Cardiac fibroblast (primary cell): ENCODE data around the gene FBXO34.

ENCODE experiments used
- DNase-seq, 2 donors: peaks; one replicate each; pipeline versions ENCODE4 v3.0.0 to v3.0.0-alpha.2; 2010; ENCODE audit warnings: low read depth in 2 of 2
- H3K4me3 ChIP-seq, 2 donors: replicated peaks in 1 of 2; 1 replicate in 1 of 2; 2 replicates in 1 of 2; pipeline ENCODE4 v1.5.1; 2011; ENCODE audit warnings: low read depth in 2 of 2, low read length in 2 of 2, mild to moderate bottlenecking in 2 of 2, moderate library complexity in 1 of 2
- TF ChIP-seq, protein P1 (sequence below): IDR thresholded peaks from one replicate; pipeline ENCODE4 v1.5.1; 2011; ENCODE audit warnings: low read depth, mild to moderate bottlenecking, low read length, inconsistent platforms

The FBXO34 gene

DNA sequence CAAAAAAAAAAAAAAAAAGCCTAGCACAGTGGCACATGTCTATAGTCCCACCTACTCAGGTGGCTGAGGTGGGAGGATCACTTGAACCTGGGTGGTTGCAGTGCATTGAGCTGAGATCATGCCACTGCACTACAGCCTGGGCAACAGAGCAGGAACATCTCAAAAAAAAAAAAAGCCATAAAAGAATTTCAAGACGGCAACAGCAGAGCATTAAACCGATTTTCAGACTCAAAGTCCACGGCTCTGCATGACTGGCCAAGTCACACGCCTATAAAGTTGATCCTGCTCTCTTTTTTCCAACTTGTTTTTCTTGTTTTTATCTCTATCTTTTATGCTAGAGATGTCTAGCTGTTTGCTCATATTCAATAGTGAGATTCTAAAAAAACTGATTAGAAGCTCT is 45.3 kb downstream of the FBXO34 start:
- no peak for DNase-seq
- TF ChIP-seq, protein P1, sequence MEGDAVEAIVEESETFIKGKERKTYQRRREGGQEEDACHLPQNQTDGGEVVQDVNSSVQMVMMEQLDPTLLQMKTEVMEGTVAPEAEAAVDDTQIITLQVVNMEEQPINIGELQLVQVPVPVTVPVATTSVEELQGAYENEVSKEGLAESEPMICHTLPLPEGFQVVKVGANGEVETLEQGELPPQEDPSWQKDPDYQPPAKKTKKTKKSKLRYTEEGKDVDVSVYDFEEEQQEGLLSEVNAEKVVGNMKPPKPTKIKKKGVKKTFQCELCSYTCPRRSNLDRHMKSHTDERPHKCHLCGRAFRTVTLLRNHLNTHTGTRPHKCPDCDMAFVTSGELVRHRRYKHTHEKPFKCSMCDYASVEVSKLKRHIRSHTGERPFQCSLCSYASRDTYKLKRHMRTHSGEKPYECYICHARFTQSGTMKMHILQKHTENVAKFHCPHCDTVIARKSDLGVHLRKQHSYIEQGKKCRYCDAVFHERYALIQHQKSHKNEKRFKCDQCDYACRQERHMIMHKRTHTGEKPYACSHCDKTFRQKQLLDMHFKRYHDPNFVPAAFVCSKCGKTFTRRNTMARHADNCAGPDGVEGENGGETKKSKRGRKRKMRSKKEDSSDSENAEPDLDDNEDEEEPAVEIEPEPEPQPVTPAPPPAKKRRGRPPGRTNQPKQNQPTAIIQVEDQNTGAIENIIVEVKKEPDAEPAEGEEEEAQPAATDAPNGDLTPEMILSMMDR = no peak
- H3K4me3 ChIP-seq = no peak overlapping the region

DNA sequence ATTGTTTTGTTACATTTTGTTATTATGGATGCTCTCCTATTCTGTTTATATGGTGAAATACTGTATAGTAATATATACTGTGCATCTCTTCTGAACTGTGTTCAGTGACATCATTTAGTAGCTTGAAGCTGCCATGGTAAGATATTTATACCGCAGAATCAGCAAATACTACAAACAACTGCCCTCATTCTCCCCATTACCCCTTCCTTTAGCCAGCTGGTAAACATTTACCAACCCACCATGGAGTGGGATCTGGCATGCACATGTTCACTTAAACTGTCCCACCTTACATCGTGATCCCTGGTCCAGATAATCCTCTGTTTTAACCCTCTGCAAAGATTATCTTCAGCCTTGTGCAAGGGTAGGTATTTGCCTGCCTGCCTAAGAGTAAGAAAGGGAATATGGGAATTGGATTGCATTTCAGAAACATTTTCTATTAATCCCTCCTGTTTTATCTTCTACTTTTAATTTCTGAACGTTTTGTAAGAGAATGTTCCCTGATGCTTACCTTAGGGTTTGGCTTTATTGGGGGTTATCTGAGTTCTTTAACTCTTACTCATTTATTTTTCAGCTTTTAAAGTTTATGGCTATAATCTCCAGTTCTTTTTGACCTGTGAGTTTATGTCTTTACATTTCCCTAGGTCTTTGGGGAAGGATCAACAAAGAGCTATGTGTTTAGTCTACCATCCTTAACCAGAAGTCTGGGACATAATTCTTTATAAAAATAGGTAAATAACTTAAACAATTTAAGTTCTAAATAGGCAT is 46.5 kb downstream of the FBXO34 start:
- TF ChIP-seq, protein P1 = no peak
- DNase-seq = no peak
- no peak overlapping the region for H3K4me3 ChIP-seq

DNA sequence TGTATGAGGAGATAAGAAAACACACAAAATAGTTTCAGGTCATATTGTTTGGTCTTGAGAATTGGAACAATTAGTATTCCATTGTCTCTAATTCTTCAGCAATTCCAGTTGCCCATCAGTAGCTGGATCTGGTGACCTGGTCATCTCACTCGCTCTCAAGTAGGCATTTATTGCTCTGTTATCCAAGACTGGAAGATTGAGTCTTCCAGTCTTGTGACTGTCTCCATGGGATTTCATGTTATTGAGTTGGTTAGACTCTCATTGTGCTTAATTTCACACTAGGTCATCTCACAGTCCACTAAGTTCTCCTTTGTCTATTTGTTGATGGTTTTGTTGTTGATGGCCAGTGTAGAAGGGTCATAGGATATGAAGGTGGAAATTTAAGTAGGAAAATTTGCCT is 47.5 kb downstream of the FBXO34 start:
- TF ChIP-seq, protein P1 = no peak
- H3K4me3 ChIP-seq = no peak overlapping the region
- no peak for DNase-seq

DNA sequence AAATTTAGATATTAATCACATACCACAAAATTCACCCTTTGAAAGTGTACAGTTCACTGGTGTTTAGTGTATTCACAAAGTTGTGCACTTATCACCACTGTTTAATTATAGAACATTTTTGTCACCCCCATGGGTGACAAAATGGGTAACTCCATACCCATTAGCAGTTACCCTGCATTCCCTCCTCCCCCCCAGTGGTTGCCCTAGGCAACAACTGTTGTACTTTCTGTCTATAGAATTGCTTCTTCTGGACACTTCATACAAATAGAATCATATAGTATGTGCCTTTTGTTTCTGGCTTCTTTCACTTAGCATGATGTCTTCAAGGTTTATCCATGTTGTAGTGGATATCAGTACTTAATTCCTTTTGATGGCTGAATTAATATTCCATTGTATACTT is 52.7 kb downstream of the FBXO34 start:
- DNase-seq = no peak
- H3K4me3 ChIP-seq = no peak overlapping the region
- TF ChIP-seq, protein P1 = no peak

DNA sequence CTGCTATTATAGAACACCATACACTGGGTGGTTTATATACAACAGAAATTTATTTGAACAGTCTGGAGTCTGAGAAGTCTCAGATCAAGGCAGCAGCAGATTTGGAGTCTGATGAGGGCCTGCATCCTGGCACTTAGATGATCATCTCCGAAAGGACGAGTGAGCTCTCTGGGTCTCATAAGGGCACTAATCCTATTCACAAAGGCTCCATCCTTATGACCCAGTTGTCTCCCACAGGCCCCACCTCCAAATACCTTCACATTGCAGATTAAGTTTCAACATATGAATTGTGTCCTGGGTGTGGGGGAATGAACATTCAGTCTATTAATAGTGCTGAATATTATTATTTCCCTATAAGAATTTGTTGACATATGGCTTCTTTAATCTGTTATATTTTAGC is 53.6 kb downstream of the FBXO34 start:
- no peak for DNase-seq
- TF ChIP-seq, protein P1 = no peak
- H3K4me3 ChIP-seq = no peak overlapping the region

DNA sequence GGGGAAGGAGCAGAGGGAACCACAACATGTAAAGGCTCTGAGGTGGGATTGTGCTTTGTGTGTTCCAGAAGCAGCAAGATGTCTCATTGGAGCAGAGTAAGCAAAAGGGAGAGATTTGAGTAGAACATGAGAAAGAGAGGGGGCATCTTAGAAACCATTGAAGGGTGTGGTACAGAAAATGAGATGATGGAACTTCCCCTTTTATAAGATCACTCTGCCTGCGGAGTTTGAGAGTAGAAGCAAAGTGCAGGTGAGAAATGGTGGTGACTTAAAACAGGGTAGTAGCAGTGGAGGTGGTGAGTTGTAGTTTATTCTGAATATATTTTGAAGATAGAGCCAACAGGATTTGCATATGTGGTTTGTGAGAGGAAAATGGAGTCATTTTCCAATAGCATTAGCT is 56.0 kb downstream of the FBXO34 start:
- no peak for DNase-seq
- H3K4me3 ChIP-seq = no peak overlapping the region
- TF ChIP-seq, protein P1 = no peak

DNA sequence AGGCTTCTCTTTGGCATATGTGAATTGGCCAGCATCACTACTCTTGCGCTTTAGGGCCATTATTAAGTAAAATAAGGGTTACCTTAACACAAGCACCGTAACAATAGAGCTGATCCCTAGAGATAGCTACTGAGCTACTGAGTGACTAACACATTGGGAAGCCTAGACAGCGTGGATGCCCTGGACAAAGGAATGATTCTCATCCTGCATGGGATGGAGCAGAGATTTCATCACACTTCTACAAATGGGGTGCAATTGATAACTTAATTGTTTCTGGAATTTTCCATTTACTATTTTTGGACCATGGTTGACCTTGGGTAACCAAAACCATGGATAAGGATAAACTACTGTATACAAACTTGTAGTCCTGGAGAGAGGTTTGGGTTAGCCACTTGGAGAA is 57.1 kb downstream of the FBXO34 start:
- peak; percentile 19 to 65 for DNase-seq
- H3K4me3 ChIP-seq = no peak overlapping the region
- TF ChIP-seq, protein P1 = no peak
